Smooth muscle cell of trachea (primary cell): Measurements from ENCODE around the gene GABBR1. TPM values are rescaled to one million over a fixed set of nuclear protein-coding genes. Genes with fewer than 3 reads are reported as not detected.

Experiments used
- total RNA-seq: library from RNA; depleted of rRNA; stranded (reverse); fragments of >200 nt; gene quantifications from 2 replicates; pipeline ENCODE4 v1.2.1, GENCODE V29; 2014

The GABBR1 gene
- total RNA-seq = 15.5 and 16.3 TPM in 2 replicates

GRCh38 chr6:29632789-29633533 is at the start of gene GABBR1:
Gene GABBR1, minus strand, starts transcription at chr6:29633183. Its CDS starts 798 bp downstream, at chr6:29632385.

GRCh38 chr6:29680904-29681303 is 47.9 kb upstream of the GABBR1 start, which contains the start of gene ZFP57:
Gene ZFP57, minus strand, starts transcription at chr6:29681152. Its CDS starts 4,149 bp downstream, at chr6:29677003.

GRCh38 chr6:29656798-29657197 is 23.8 kb upstream of the GABBR1 start, which contains the start of gene MOG:
Gene MOG, plus strand, starts transcription at chr6:29657092. Its CDS starts 118 bp downstream, at chr6:29657210.

GRCh38 chr6:29584821-29585220 is 48.2 kb downstream of the GABBR1 start, which contains the start of gene OR2H2:
Gene OR2H2, plus strand, starts transcription at chr6:29585121. Its CDS starts 2,824 bp downstream, at chr6:29587945.

GRCh38 chr6:29559524-29560287 is 73.3 kb downstream of the GABBR1 start, which contains the start of gene UBD:
Gene UBD, minus strand, starts transcription at chr6:29559732. Its CDS starts 31 bp downstream, at chr6:29559701.

Other genes with a start within 250 kb of the GABBR1 start
- not detected in 2 replicates for gene OR12D2, start 237.6 kb downstream of the GABBR1 start, total RNA-seq
- gene OR12D1, start 218.3 kb downstream of the GABBR1 start, total RNA-seq = not detected in 2 replicates
- gene OR10C1, start 193.9 kb downstream of the GABBR1 start, total RNA-seq = not detected in 2 replicates
- gene OR11A1, start 176.1 kb downstream of the GABBR1 start, total RNA-seq = not detected in 2 replicates
- not detected in 2 replicates for gene OR2H1, start 176.0 kb downstream of the GABBR1 start, total RNA-seq
- gene MAS1L, start 145.2 kb downstream of the GABBR1 start, total RNA-seq = not detected in 2 replicates
- 0.66 TPM in 1 of 2 replicates, not detected in the other for gene UBD, start 73.5 kb downstream of the GABBR1 start, total RNA-seq
- gene OR2H2, start 48.1 kb downstream of the GABBR1 start, total RNA-seq = not detected in 2 replicates
- not detected in 2 replicates for gene MOG, start 23.9 kb upstream of the GABBR1 start, total RNA-seq
- 0.17 and 0.29 TPM in 2 replicates for gene ZFP57, start 48.0 kb upstream of the GABBR1 start, total RNA-seq
- gene HLA-F, start 90.3 kb upstream of the GABBR1 start, total RNA-seq = 1.3 and 1.9 TPM in 2 replicates
- 0.17 TPM in 1 of 2 replicates, not detected in the other for gene HLA-G, start 194.6 kb upstream of the GABBR1 start, total RNA-seq